Gastrocnemius medialis (tissue), 4 donors: ENCODE results near the gene RAI1. TPM values are rescaled to one million over a fixed set of nuclear protein-coding genes. Genes with fewer than 3 reads are reported as not detected.

ENCODE experiments used
- ATAC-seq, 2 donors: fragments of 150-250 bp; one replicate each; pipeline ENCODE4 v1.9.1; 2016
- DNase-seq, 2 donors: peaks; one replicate each; pipeline ENCODE4 v3.0.0-alpha.2; 2019
- H3K27ac ChIP-seq, 4 donors: fragments of 200-600 bp; sonication (generic); 1 replicate in 1 of 4; 2 replicates in 3 of 4; pipeline ENCODE4 v1.5.1; 2016 to 2018; ENCODE audit warnings: mild to moderate bottlenecking in 2 of 4, moderate library complexity in 1 of 4
- H3K27me3 ChIP-seq, 3 donors: fragments of 200-600 bp; sonication (generic) in 2 of 3; 1 replicate in 1 of 3; 2 replicates in 2 of 3; pipeline versions ENCODE4 v1.5.1 to v1.6.0; 2016 to 2019; ENCODE audit warnings: mild to moderate bottlenecking in 1 of 3, moderate library complexity in 1 of 3
- H3K36me3 ChIP-seq, 2 donors: fragments of 200-600 bp; sonication (generic) in 1 of 2; one replicate each; pipeline ENCODE4 v1.5.1; 2017 to 2018
- H3K4me1 ChIP-seq, 2 donors: fragments of 200-600 bp; sonication (generic) in 1 of 2; one replicate each; pipeline ENCODE4 v1.5.1; 2016 to 2017; ENCODE audit warnings: mild to moderate bottlenecking in 2 of 2
- H3K4me3 ChIP-seq, 4 donors: fragments of 200-600 bp; sonication (generic) in 3 of 4; 1 replicate in 1 of 4; 2 replicates in 3 of 4; pipeline ENCODE4 v1.5.1; 2016 to 2019; ENCODE audit warnings: mild to moderate bottlenecking in 2 of 4
- H3K9me3 ChIP-seq, 3 donors: fragments of 200-600 bp; sonication (generic) in 2 of 3; 1 replicate in 1 of 3; 2 replicates in 2 of 3; pipeline ENCODE4 v1.5.1; 2016 to 2019
- POLR2A ChIP-seq, 2 donors: fragments of 450-650 bp; IDR thresholded peaks; one replicate each; pipeline ENCODE4 v1.6.1; 2017; ENCODE audit warnings: antibody characterized with exemption in 2 of 2, mild to moderate bottlenecking in 2 of 2, moderate library complexity in 2 of 2
- in situ Hi-C, 4 donors: fragments of 200-750 bp; cut with MboI; loops; one replicate each; pipeline versions ENCODE4 v1.15.0 to v1.8.0; 2017; ENCODE audit warnings: low sequenced_read_pairs in 4 of 4
- intact Hi-C: fragments of 100-400 bp; cut with DNase I; formaldehyde crosslinking; loops from one replicate; pipeline ENCODE4 v1.15.1; 2023; ENCODE audit warnings: low total_unique reads
- total RNA-seq, 4 donors: library from RNA; depleted of rRNA; stranded (reverse); fragments of >200 nt; gene quantifications; one replicate each; pipeline versions ENCODE4 v1.1.0 to v1.2.3, GENCODE V29; 2016
- TF ChIP-seq, protein P1 (sequence below), 5 experiments: fragments of 450-650 bp in 3 of 5; fragments of 200-600 bp in 2 of 5; sonication (generic) in 2 of 5; IDR thresholded peaks in 4 of 5; conservative IDR thresholded peaks in 1 of 5; 1 replicate in 4 of 5; 2 replicates in 1 of 5; pipeline ENCODE4 v1.5.1; 2016 to 2019; ENCODE audit warnings: antibody characterized with exemption in 5 of 5, mild to moderate bottlenecking in 3 of 5, moderate library complexity in 3 of 5

The RAI1 gene
- total RNA-seq, 4 donors from 2014 or later: 2.1 to 6.7 (median 4.3) TPM

DNA sequence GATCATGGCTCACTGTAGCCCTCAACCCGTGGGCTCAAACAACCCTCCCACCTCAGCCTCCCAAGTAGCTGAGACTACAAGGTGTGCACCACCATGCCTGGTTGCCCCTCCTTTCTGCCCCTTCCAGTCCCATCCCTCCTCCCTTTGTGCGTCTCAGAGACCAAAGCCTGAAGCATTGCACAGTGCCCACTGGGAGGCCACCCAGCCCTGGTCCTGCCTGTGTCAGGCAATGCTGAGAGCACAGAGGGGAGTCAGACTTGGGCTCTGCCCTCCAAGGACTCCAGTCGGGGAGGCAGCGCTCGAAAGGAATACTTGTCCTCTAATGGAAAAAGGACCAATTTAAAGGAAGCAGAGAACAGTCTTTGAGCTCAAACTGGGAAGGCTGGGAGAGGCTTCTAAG, 20.4 kb downstream of the RAI1 start:
- intact Hi-C loops (no loop called here), in situ Hi-C loops (loop anchor here in 1 of 4 donors (25.0 kb wide), 1 partner anchor 89 kb away; no protein-coding TSS in a partner anchor)
- Histone ChIP-seq H3K9me3 (no peaks in the 10 kb centered on the region), H3K36me3 (no peaks in the 10 kb centered on the region), H3K4me3 (no peak overlapping the region), H3K27me3 (no peaks in the 10 kb centered on the region), H3K4me1 (peaks cover 27 to 46% of the 10 kb centered on the region in 2 donors), H3K27ac (no peak overlapping the region)
- no peak for DNase-seq
- ATAC-seq: no peak
- TF ChIP-seq, protein P1, sequence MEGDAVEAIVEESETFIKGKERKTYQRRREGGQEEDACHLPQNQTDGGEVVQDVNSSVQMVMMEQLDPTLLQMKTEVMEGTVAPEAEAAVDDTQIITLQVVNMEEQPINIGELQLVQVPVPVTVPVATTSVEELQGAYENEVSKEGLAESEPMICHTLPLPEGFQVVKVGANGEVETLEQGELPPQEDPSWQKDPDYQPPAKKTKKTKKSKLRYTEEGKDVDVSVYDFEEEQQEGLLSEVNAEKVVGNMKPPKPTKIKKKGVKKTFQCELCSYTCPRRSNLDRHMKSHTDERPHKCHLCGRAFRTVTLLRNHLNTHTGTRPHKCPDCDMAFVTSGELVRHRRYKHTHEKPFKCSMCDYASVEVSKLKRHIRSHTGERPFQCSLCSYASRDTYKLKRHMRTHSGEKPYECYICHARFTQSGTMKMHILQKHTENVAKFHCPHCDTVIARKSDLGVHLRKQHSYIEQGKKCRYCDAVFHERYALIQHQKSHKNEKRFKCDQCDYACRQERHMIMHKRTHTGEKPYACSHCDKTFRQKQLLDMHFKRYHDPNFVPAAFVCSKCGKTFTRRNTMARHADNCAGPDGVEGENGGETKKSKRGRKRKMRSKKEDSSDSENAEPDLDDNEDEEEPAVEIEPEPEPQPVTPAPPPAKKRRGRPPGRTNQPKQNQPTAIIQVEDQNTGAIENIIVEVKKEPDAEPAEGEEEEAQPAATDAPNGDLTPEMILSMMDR (IDR thresholded peaks at IDR 0.05 in 4 of 5, conservative IDR thresholded peaks at IDR 0.05 in 1 of 5): no peak
- no peak for TF ChIP-seq POLR2A (IDR thresholded peaks at IDR 0.05)

DNA sequence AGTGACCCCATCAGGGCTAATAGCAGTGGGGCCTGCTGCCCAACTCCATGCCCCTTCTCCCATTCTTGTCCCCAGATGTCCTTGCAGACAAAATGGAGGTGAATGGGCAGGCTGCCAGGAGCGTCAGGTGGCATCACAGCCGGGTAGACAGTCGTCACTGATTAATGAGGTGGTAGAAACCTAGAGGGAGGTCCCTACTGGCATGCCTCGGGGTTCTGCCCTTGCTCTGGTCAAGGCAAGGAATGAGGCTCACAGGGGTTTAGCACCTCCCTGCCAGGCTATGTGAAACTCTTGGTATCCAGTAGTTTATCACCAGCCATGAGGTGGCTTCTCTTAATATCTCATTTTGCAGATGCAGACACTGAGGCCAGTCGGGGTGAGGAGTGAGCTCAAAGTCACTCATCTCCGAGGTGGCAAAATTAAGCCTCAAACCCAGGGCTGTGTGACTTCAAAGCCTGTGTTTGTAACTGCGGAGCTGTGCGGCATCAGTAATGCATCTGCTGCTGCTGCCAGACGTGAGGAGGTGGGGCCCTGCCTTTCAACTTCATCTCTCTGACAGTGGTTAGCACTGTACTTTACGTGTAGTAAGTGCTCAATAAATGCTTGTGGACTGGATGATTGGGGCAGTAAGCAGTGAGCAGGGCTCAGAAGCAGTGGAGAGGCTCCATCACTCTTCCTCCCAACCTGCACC, 21.3 kb downstream of the RAI1 start:
- TF ChIP-seq, protein P1 (IDR thresholded peaks at IDR 0.05 in 4 of 5, conservative IDR thresholded peaks at IDR 0.05 in 1 of 5): no peak
- no peak overlapping the region for H3K27ac ChIP-seq
- peaks cover 20 to 37% of the 10 kb centered on the region in 2 donors for H3K4me1 ChIP-seq
- no peaks in the 10 kb centered on the region for H3K36me3 ChIP-seq
- intact Hi-C loops (no loop called here), in situ Hi-C loops (loop anchor here in 1 of 4 donors (25.0 kb wide), 1 partner anchor 90 kb away; no protein-coding TSS in a partner anchor)
- no peak for ATAC-seq
- H3K27me3 ChIP-seq: no peaks in the 10 kb centered on the region
- no peak for DNase-seq
- H3K9me3 ChIP-seq: no peaks in the 10 kb centered on the region
- H3K4me3 ChIP-seq: no peak overlapping the region

DNA sequence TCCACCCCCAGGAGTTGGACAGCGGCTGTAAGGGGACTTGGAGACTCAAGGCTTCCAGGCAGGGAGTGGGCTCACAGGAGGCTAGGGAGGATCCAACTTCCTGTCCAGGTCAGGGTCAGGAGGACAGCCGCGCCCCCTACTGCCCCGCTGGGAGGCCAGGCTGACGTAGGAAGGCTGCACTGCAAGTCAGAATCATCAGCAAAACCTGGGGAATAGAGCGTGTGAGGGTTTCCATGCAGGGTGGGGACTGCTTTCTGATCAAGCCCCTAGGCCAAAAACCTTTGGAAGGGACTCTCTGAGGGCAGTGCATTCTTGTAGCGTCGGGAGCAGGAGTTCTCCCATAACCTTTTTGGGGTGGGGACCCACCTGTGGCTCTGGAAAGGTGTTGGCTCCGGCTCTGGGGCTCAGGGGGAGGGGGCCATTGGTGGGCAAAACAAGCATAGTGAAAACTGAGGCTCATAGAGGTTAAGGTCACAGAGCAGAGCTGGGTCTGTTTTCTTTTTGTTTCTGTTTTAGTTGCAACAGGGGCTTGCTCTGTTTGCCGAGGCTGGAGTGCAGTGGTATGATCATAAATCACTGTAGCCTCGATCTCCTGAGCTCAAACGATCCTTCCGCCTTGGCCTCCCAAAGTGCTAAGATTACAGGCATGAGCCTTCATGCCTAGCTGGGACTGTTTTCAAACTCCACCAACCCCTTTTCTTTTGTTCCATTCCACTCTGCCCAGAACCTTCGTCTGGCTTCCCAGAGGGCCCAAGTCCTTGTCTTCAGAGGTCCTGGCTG, 22.1 kb downstream of the RAI1 start:
- Histone ChIP-seq H3K9me3 (no peaks in the 10 kb centered on the region), H3K4me1 (peaks cover 14 to 30% of the 10 kb centered on the region in 2 donors), H3K27me3 (no peaks in the 10 kb centered on the region), H3K27ac (no peak overlapping the region), H3K4me3 (no peak overlapping the region), H3K36me3 (no peaks in the 10 kb centered on the region)
- TF ChIP-seq POLR2A (IDR thresholded peaks at IDR 0.05): no peak
- TF ChIP-seq, protein P1 (IDR thresholded peaks at IDR 0.05 in 4 of 5, conservative IDR thresholded peaks at IDR 0.05 in 1 of 5): no peak
- ATAC-seq (no peak), DNase-seq (no peak)
- intact Hi-C loops: no loop called here
- in situ Hi-C loops: loop anchor here in 1 of 4 donors (25.0 kb wide), 1 partner anchor 91 kb away; no protein-coding TSS in a partner anchor

DNA sequence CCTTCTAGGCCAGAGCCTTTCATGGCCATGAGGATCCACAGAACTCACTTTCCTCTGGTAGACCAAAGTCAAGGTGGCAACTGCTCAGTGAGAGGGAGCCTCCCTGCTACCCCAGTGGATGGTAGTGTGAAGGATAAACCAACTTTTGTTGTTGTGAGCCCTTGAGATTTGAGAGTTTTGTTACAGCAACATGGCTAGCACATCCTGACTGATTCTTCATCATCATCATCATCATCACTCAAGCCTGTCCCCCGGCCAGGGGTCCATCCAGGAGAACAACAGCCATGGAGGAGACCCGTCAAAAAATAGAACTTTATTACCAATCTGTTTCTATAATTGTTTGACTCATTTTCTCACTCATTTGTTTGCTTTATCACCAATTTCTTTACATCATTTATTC, 23.7 kb downstream of the RAI1 start:
- no peak for DNase-seq
- Histone ChIP-seq H3K4me3 (no peak overlapping the region), H3K27me3 (no peaks in the 10 kb centered on the region), H3K9me3 (no peaks in the 10 kb centered on the region), H3K36me3 (no peaks in the 10 kb centered on the region), H3K27ac (no peak overlapping the region), H3K4me1 (peaks cover under 1 to 14% of the 10 kb centered on the region in 2 donors)
- TF ChIP-seq POLR2A (IDR thresholded peaks at IDR 0.05): no peak
- TF ChIP-seq, protein P1 (IDR thresholded peaks at IDR 0.05 in 4 of 5, conservative IDR thresholded peaks at IDR 0.05 in 1 of 5): no peak
- intact Hi-C loops (no loop called here), in situ Hi-C loops (loop anchor here in 1 of 4 donors (25.0 kb wide), 1 partner anchor 93 kb away; no protein-coding TSS in a partner anchor)
- ATAC-seq: no peak
